Hepatocyte (in vitro differentiated cells): ENCODE measurements around the gene CD69.

Experiments used
- EZH2 ChIP-seq: fragments of 200-600 bp; sonication (generic); IDR thresholded peaks from 2 replicates; pipeline ENCODE4 v1.6.1; 2016; ENCODE audit warnings: antibody characterized with exemption, mild to moderate bottlenecking, borderline replicate concordance
- TF ChIP-seq, protein P1 (sequence below): fragments of 200-600 bp; sonication (generic); IDR thresholded peaks from 2 replicates; pipeline ENCODE4 v1.5.1; 2016; ENCODE audit warnings: antibody characterized with exemption, mild to moderate bottlenecking; ENCODE audit not compliant: poor library complexity

DNA sequence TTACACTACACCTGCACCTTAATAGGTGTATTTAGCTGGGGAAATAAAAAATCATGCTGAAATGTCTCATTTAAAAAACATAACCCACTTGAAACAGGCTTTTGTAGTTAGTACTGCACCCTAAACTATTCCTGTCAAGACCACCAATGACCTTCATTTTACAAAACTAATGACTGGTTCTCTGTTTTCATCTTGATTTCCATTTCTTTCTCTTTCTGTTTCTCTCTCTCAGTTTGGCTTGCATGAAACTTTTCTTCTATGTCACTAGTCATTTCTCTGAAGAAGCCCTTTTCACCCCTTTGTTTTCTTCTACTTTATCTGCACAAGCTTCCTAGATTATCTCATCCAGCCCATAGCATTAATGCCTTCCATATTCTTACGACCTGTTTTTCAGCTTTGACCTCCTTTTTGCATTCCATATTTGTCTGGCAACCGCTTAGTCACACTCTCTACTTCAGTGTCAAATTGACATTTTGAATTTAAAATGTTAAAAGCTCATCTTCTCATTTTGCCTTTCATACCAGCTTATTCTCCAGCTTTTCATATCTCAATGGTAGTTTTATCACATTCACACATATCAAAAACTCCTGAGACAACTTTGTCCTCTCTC lies 33.9 kb upstream of the CD69 start:
- TF ChIP-seq, protein P1, sequence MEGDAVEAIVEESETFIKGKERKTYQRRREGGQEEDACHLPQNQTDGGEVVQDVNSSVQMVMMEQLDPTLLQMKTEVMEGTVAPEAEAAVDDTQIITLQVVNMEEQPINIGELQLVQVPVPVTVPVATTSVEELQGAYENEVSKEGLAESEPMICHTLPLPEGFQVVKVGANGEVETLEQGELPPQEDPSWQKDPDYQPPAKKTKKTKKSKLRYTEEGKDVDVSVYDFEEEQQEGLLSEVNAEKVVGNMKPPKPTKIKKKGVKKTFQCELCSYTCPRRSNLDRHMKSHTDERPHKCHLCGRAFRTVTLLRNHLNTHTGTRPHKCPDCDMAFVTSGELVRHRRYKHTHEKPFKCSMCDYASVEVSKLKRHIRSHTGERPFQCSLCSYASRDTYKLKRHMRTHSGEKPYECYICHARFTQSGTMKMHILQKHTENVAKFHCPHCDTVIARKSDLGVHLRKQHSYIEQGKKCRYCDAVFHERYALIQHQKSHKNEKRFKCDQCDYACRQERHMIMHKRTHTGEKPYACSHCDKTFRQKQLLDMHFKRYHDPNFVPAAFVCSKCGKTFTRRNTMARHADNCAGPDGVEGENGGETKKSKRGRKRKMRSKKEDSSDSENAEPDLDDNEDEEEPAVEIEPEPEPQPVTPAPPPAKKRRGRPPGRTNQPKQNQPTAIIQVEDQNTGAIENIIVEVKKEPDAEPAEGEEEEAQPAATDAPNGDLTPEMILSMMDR = no peak
- no peak for TF ChIP-seq EZH2
